SK-N-SH (cell line): Measurements from ENCODE around the gene CDH11.

Experiments
- CTCF ChIP-seq: fragments of 200-600 bp; sonication (generic); IDR thresholded peaks from 2 replicates; pipeline ENCODE4 v1.6.1; 2017; ENCODE audit warnings: antibody characterized with exemption, mild to moderate bottlenecking, moderate library complexity
- EP300 ChIP-seq, 2 experiments: IDR thresholded peaks; 2 replicates each; pipeline versions ENCODE4 v1.4.0 to v1.6.1; 2012; ENCODE audit warnings: borderline replicate concordance in 1 of 2, low read depth in 1 of 2, low read length in 1 of 2
- EZH2phosphoT487 ChIP-seq: fragments of 200-600 bp; sonication (generic); IDR thresholded peaks from 2 replicates; pipeline ENCODE4 v1.6.1; 2017; ENCODE audit warnings: low read depth, mixed run types, mild to moderate bottlenecking, antibody characterized with exemption, moderate library complexity, borderline replicate concordance
- MXI1 ChIP-seq: IDR thresholded peaks from 2 replicates; pipeline ENCODE4 v1.6.1; 2012; ENCODE audit warnings: mild to moderate bottlenecking, low read depth, low read length, improper control_type of control experiment
- PBX3 ChIP-seq: IDR thresholded peaks from 2 replicates; pipeline ENCODE4; 2012
- RAD21 ChIP-seq: IDR thresholded peaks from 2 replicates; pipeline ENCODE4 v1.6.1; 2012; ENCODE audit warnings: mild to moderate bottlenecking, low read length
- RCOR1 ChIP-seq: fragments of 150-350 bp; IDR thresholded peaks from 2 replicates; pipeline ENCODE4 v1.6.1; 2017; ENCODE audit warnings: antibody characterized with exemption, low read length
- REST ChIP-seq: IDR thresholded peaks from 2 replicates; pipeline ENCODE4 v1.6.1; 2012; ENCODE audit warnings: mild to moderate bottlenecking, low read depth, low read length, moderate library complexity

- TF ChIP-seq PBX3 (peak; percentile 20; the same call in 1 of the 2 replicates), MXI1 (no peak), EZH2phosphoT487 (no peak), CTCF (no peak), EP300 (IDR thresholded peaks at IDR 0.05; ENCODE audit: borderline replicate concordance in 1 of 2, low read depth in 1 of 2, low read length in 1 of 2) (no peak), RAD21 (no peak), REST (no peak), RCOR1 (no peak)
Observed at GRCh38 chr16:65113441-65113840, 8.4 kb downstream of the CDH11 start.
